Smooth muscle cell (in vitro differentiated cells): ENCODE results near the gene KCP. TPM values are rescaled to one million over a fixed set of nuclear protein-coding genes. Genes with fewer than 3 reads are reported as not detected.
A peak's percentile ranks its signal among the peaks of the same experiment; 100 is the strongest.

Experiments
- DNase-seq: peaks from one replicate; lab custom pipeline; 2025; ENCODE audit not compliant: unreplicated experiment; lab: John Stamatoyannopoulos, UW
- H2AFZ ChIP-seq: fragments of 200-600 bp; sonication (generic); 2 replicates; pipeline ENCODE4 v1.6.0; 2016; ENCODE audit warnings: antibody characterized with exemption, low read depth, mild to moderate bottlenecking
- H3F3A ChIP-seq: fragments of 200-600 bp; sonication (generic); 2 replicates; pipeline ENCODE4 v1.6.0; 2017; ENCODE audit warnings: antibody characterized with exemption, low read depth
- H3K27ac ChIP-seq: fragments of 200-600 bp; sonication (generic); 2 replicates; pipeline ENCODE4 v1.5.1; 2016; ENCODE audit warnings: low read depth, mild to moderate bottlenecking
- H3K27me3 ChIP-seq: fragments of 200-600 bp; sonication (generic); 2 replicates; pipeline ENCODE4 v1.6.1; 2016; ENCODE audit warnings: low read depth, mild to moderate bottlenecking
- H3K36me3 ChIP-seq: fragments of 200-600 bp; sonication (generic); 2 replicates; pipeline ENCODE4 v1.5.1; 2016; ENCODE audit warnings: low read depth
- H3K4me1 ChIP-seq: fragments of 200-600 bp; sonication (generic); 2 replicates; pipeline ENCODE4 v1.5.1; 2016; ENCODE audit warnings: low read depth
- H3K4me2 ChIP-seq: fragments of 200-600 bp; sonication (generic); 2 replicates; pipeline ENCODE4 v1.6.0; 2016; ENCODE audit warnings: mild to moderate bottlenecking
- H3K4me3 ChIP-seq: fragments of 200-600 bp; sonication (generic); 2 replicates; pipeline ENCODE4 v1.5.1; 2016; ENCODE audit warnings: mild to moderate bottlenecking
- H3K79me2 ChIP-seq: fragments of 200-600 bp; sonication (generic); 2 replicates; pipeline ENCODE4 v1.6.0; 2016; ENCODE audit warnings: low read depth, mild to moderate bottlenecking
- H3K9ac ChIP-seq: fragments of 200-600 bp; sonication (generic); 2 replicates; pipeline ENCODE4 v1.6.0; 2016; ENCODE audit warnings: low read depth
- H3K9me3 ChIP-seq: fragments of 200-600 bp; sonication (generic); replicated peaks from 2 replicates; pipeline ENCODE4 v1.5.1; 2016; ENCODE audit warnings: low read depth
- H4K20me1 ChIP-seq: fragments of 200-600 bp; sonication (generic); 2 replicates; pipeline ENCODE4 v1.6.0; 2016; ENCODE audit warnings: low read depth
- WGBS: methylation state at CpG from one replicate; pipeline ENCODE4 v1.1.7; 2016; ENCODE audit warnings: low lambda C conversion rate; 5-methylcytosine and 5-hydroxymethylcytosine counted together
- polyA plus RNA-seq: library from polyadenylated mRNA; unstranded; fragments of >200 nt; fragmentation: Nextera tagmentation; extraction: Ambion mirVana; gene quantifications from 2 replicates; pipeline ENCODE4 v1.2.1, GENCODE V29; 2016
- total RNA-seq: library from RNA; depleted of rRNA; stranded (reverse); fragments of >200 nt; gene quantifications from 2 replicates; pipeline ENCODE4 v1.2.3, GENCODE V29; 2014
- TF ChIP-seq, protein P1 (sequence below): fragments of 200-600 bp; sonication (generic); IDR thresholded peaks from 2 replicates; pipeline ENCODE4 v1.5.1; 2017; ENCODE audit warnings: borderline replicate concordance, mild to moderate bottlenecking, antibody characterized with exemption; ENCODE audit not compliant: insufficient read depth, poor library complexity, severe bottlenecking

The KCP gene
- total and polyA plus RNA-seq, 2 experiments from 2014 or later = 0.99 to 4.5 TPM

DNA sequence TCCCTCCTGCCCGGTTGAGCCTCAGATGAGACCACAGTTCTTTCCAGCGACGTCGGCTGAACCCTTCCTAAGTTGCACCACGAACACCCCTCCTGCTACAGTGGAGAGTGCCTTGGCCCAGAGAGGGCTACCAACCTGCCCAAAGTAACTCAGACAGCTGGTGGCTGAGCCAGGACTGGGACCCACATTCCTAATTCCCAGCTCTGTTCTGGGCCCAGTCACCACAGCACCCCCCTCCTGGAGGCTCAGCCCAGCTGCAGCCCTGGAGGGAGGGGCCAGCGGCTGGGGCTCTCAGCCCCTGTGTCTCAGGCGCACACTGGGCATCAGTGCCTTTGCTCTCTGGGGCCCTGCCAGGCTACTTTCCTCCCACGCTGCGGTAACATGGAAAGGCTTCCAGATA, 37.3 kb downstream of the KCP start:
- TF ChIP-seq, protein P1, sequence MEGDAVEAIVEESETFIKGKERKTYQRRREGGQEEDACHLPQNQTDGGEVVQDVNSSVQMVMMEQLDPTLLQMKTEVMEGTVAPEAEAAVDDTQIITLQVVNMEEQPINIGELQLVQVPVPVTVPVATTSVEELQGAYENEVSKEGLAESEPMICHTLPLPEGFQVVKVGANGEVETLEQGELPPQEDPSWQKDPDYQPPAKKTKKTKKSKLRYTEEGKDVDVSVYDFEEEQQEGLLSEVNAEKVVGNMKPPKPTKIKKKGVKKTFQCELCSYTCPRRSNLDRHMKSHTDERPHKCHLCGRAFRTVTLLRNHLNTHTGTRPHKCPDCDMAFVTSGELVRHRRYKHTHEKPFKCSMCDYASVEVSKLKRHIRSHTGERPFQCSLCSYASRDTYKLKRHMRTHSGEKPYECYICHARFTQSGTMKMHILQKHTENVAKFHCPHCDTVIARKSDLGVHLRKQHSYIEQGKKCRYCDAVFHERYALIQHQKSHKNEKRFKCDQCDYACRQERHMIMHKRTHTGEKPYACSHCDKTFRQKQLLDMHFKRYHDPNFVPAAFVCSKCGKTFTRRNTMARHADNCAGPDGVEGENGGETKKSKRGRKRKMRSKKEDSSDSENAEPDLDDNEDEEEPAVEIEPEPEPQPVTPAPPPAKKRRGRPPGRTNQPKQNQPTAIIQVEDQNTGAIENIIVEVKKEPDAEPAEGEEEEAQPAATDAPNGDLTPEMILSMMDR = no peak
- Histone ChIP-seq H3K27me3 (peaks cover 41% of the 10 kb centered on the region), H3K79me2 (no peaks in the 10 kb centered on the region), H2AFZ (no peak overlapping the region), H3K4me2 (no peak overlapping the region), H3F3A (peaks cover 7% of the 10 kb centered on the region), H3K27ac (no peak overlapping the region), H3K9me3 (no peaks in the 10 kb centered on the region), H3K4me3 (no peak overlapping the region), H3K36me3 (no peaks in the 10 kb centered on the region), H3K9ac (no peak overlapping the region), H4K20me1 (peaks cover 24% of the 10 kb centered on the region), H3K4me1 (peaks cover 9% of the 10 kb centered on the region)
- DNase-seq = no peak
- 88% methylated on average over 9 of the region's 9 CpGs for WGBS

DNA sequence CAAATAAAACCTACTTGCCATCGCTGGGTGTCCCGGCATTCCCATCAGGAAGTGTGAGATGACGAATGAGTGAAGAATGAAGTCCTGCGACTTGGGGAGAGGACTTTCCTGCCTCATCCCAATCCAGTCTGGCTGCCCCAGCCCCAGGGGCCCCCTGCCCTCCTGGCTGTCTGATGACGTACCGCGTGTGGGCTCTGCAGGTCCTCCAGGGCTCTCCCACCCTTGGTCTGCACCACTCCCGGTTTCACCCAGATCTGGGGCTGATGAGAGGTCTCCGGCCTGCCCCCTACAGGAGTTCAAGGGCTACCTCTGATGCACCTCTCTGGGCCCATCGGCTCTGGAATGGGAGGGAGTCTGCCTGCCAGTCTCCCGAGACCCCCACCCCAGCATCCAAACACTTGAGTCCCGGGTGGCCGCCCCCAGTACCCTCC, 38.1 kb downstream of the KCP start:
- TF ChIP-seq, protein P1 = peak; percentile 11
- WGBS = 53% methylated on average over 13 of the region's 13 CpGs
- no peak overlapping the region for H3K4me3 ChIP-seq
- no peak overlapping the region for H3K27ac ChIP-seq
- no peaks in the 10 kb centered on the region for H3K36me3 ChIP-seq
- no peak for DNase-seq
- H3K4me2 ChIP-seq = no peak overlapping the region
- no peak overlapping the region for H3K9ac ChIP-seq
- H3F3A ChIP-seq = peaks cover 12% of the 10 kb centered on the region
- no peak overlapping the region for H2AFZ ChIP-seq
- no peaks in the 10 kb centered on the region for H3K9me3 ChIP-seq
- H4K20me1 ChIP-seq = peaks cover 32% of the 10 kb centered on the region
- H3K4me1 ChIP-seq = peaks cover 9% of the 10 kb centered on the region
- no peaks in the 10 kb centered on the region for H3K79me2 ChIP-seq
- H3K27me3 ChIP-seq = peaks cover 49% of the 10 kb centered on the region

DNA sequence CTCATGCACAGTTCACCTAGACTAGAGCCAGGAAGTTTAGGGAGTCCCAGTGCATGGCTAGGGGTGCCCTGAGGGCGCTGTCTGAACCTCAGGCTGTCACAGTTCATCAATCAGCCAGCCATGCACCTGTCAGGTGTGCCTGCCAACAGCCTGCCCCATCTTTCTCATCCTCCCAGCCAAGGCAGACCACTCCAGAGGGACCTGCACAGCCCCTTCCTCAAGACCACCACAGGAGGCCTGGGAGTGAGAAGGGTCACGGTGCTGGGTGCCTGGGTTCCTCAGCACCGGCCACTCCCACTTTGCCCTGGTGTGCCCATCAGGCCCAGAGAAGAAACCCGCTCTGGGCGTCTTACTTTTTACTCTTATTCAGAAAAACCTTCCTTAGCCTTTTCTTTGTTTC, 39.5 kb downstream of the KCP start:
- no peak for DNase-seq
- Histone ChIP-seq H2AFZ (no peak overlapping the region), H3K36me3 (no peaks in the 10 kb centered on the region), H4K20me1 (peaks cover 40% of the 10 kb centered on the region), H3K9me3 (no peaks in the 10 kb centered on the region), H3K4me1 (peaks cover 9% of the 10 kb centered on the region), H3F3A (peaks cover 12% of the 10 kb centered on the region), H3K27ac (no peak overlapping the region), H3K79me2 (no peaks in the 10 kb centered on the region), H3K27me3 (peaks cover 50% of the 10 kb centered on the region), H3K4me3 (no peak overlapping the region), H3K9ac (no peak overlapping the region), H3K4me2 (no peak overlapping the region)
- WGBS = 93% methylated on average over 5 of the region's 5 CpGs
- TF ChIP-seq, protein P1 = no peak

DNA sequence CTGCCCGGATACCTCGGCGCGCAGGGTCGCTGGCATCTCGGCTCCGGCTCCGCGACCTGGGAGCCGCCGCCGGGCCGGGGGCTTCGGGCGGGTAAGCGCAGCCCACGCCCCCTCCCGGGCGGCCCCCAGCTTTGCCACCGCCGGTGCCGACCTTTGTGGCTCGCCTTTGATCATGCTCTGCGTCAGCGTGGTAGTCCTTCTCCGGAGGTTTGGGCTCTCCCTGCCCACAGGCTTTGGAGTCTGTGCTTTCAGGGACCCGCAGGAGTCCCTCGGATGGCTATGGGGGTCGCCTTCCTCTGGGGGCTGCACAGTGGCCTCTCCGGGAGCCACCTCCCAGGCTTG, 40.6 kb downstream of the KCP start:
- H3K4me1 ChIP-seq = peaks cover 9% of the 10 kb centered on the region
- peaks cover 12% of the 10 kb centered on the region for H3F3A ChIP-seq
- H3K27ac ChIP-seq = no peak overlapping the region
- no peak overlapping the region for H2AFZ ChIP-seq
- TF ChIP-seq, protein P1 = no peak
- H3K9ac ChIP-seq = no peak overlapping the region
- 5% methylated on average over 18 of the region's 30 CpGs for WGBS
- peaks cover 50% of the 10 kb centered on the region for H3K27me3 ChIP-seq
- H3K36me3 ChIP-seq = no peaks in the 10 kb centered on the region
- DNase-seq = no peak
- H3K4me2 ChIP-seq = peak overlapping the region; percentile 93
- peak overlapping the region; percentile 52 for H3K4me3 ChIP-seq
- H3K79me2 ChIP-seq = no peaks in the 10 kb centered on the region
- peaks cover 52% of the 10 kb centered on the region for H4K20me1 ChIP-seq
- H3K9me3 ChIP-seq = no peaks in the 10 kb centered on the region
